GM12801 (cell line): ENCODE measurements around the gene TBC1D19.

Experiments used
- CTCF ChIP-seq: IDR thresholded peaks from one replicate; pipeline ENCODE4 v1.5.1; 2011; ENCODE audit warnings: control low read depth; ENCODE audit not compliant: insufficient read length; ENCODE audit errors: extremely low read depth

The TBC1D19 gene

GRCh38 chr4:26717332-26717731 lies 133.4 kb downstream of the TBC1D19 start:
- no peak for TF ChIP-seq CTCF

- TF ChIP-seq CTCF, result no peak
These were observed 136.2 kb downstream of the TBC1D19 start for GRCh38 chr4:26719954-26720552.

GRCh38 chr4:26721685-26722084 lies 137.8 kb downstream of the TBC1D19 start:
- TF ChIP-seq CTCF, result no peak

- TF ChIP-seq CTCF, result no peak
These were observed 139.3 kb downstream of the TBC1D19 start for GRCh38 chr4:26723216-26723615.

GRCh38 chr4:26724534-26724933 lies 140.7 kb downstream of the TBC1D19 start:
- no peak for TF ChIP-seq CTCF

GRCh38 chr4:26726655-26727387 lies 142.9 kb downstream of the TBC1D19 start:
- TF ChIP-seq CTCF, result no peak

- TF ChIP-seq CTCF, result no peak
These were observed 144.0 kb downstream of the TBC1D19 start for GRCh38 chr4:26727844-26728243.
